Natural killer cell (primary cell): ENCODE results near the gene GMPPA. TPM values are rescaled to one million over a fixed set of nuclear protein-coding genes. Genes with fewer than 3 reads are reported as not detected.

Source experiments
- ATAC-seq, 3 donors: fragments of 150-1000 bp in 2 of 3; fragments of 200-7000 bp in 1 of 3; cut with Tn5 transposase; 1 replicate in 1 of 3; 2 replicates in 2 of 3; pipeline ENCODE4 v1.10.0; 2021; ENCODE audit warnings: mild to moderate bottlenecking in 2 of 3, moderate library complexity in 2 of 3
- DNase-seq, 2 donors: peaks; one replicate each; pipeline versions ENCODE4 v3.0.0 to v3.0.0-alpha.2; 2013 to 2021; ENCODE audit warnings: mixed read lengths in 1 of 2
- H3K27ac ChIP-seq: one replicate; pipeline ENCODE4 v1.5.1; 2013; ENCODE audit warnings: mild to moderate bottlenecking, low read length
- H3K27me3 ChIP-seq: one replicate; pipeline ENCODE4 v1.6.1; 2013; ENCODE audit warnings: low read length; ENCODE audit not compliant: control insufficient read depth, insufficient read depth
- H3K36me3 ChIP-seq: one replicate; pipeline ENCODE4 v1.6.1; 2013; ENCODE audit warnings: low read length; ENCODE audit not compliant: control insufficient read depth, insufficient read depth
- H3K4me1 ChIP-seq: one replicate; pipeline ENCODE4 v1.6.1; 2013; ENCODE audit warnings: low read length; ENCODE audit not compliant: control insufficient read depth, insufficient read depth
- H3K4me3 ChIP-seq: one replicate; pipeline ENCODE4 v1.5.1; 2013; ENCODE audit warnings: low read length
- H3K9me3 ChIP-seq: one replicate; pipeline ENCODE4 v1.6.1; 2013; ENCODE audit warnings: low read length; ENCODE audit not compliant: control insufficient read depth, insufficient read depth
- H3K27ac Mint-ChIP-seq, 2 donors: one replicate each; pipeline ENCODE4 v1.8.0; 2022; ENCODE audit warnings: mild to moderate bottlenecking in 2 of 2, mixed read lengths in 2 of 2, moderate library complexity in 1 of 2
- H3K27me3 Mint-ChIP-seq, 2 donors: one replicate each; pipeline ENCODE4 v1.8.0; 2022; ENCODE audit warnings: low read depth in 2 of 2, mixed read lengths in 2 of 2
- H3K36me3 Mint-ChIP-seq: one replicate; pipeline ENCODE4 v1.8.0; 2022; ENCODE audit warnings: mixed read lengths
- H3K4me1 Mint-ChIP-seq, 2 donors: one replicate each; pipeline ENCODE4 v1.8.0; 2022; ENCODE audit warnings: mixed read lengths in 2 of 2
- H3K4me3 Mint-ChIP-seq: one replicate; pipeline ENCODE4 v1.8.0; 2022; ENCODE audit warnings: mild to moderate bottlenecking, moderate library complexity, mixed read lengths
- H3K9me3 Mint-ChIP-seq, 2 donors: one replicate each; pipeline ENCODE4 v1.8.0; 2022; ENCODE audit warnings: mixed read lengths in 2 of 2
- CTCF ChIP-seq: fragments of 200-600 bp; IDR thresholded peaks from one replicate; pipeline ENCODE4 v1.8.0; 2022; ENCODE audit warnings: antibody characterized with exemption
- WGBS: methylation state at CpG from one replicate; pipeline ENCODE4 v1.1.7; 2013; ENCODE audit warnings: missing lambda C conversion rate; ENCODE audit not compliant: insufficient coverage; 5-methylcytosine and 5-hydroxymethylcytosine counted together
- intact Hi-C: fragments of 100-400 bp; cut with micrococcal nuclease; formaldehyde crosslinking; loops from one replicate; pipeline ENCODE4 v1.14.2; 2022
- total RNA-seq, 4 donors: library from RNA; stranded (reverse); fragments of 120-200 nt in 1 of 4; gene quantifications; one replicate each; pipeline versions ENCODE4 v1.2.3 to v1.2.4, GENCODE V29; 2013 to 2022

The GMPPA gene
- total RNA-seq, 3 donors from 2014 or later (not counting 1 experiment from before 2014, with no cell fraction given): 27.6 to 36.3 (median 33.8) TPM

- H3K9me3 ChIP-seq: no peaks in the 10 kb centered on the region
- no peaks in the 10 kb centered on the region for H3K4me1 ChIP-seq
- ATAC-seq (no peak), DNase-seq (no peak)
- intact Hi-C loops: loop anchor here (5.0 kb wide), 2 partner anchors 37 to 57 kb away; partner anchors contain the start of gene GMPPA
- TF ChIP-seq CTCF: no peak
- peaks cover 15 to 30% of the 10 kb centered on the region in 2 donors for H3K27me3 Mint-ChIP-seq
- H3K36me3 Mint-ChIP-seq: no peaks in the 10 kb centered on the region
- H3K27ac Mint-ChIP-seq: no peak overlapping the region
- H3K27ac ChIP-seq: no peak overlapping the region
- no peak overlapping the region for H3K4me3 Mint-ChIP-seq
- H3K36me3 ChIP-seq: no peaks in the 10 kb centered on the region
- H3K27me3 ChIP-seq: peaks cover 10% of the 10 kb centered on the region
- no peak overlapping the region for H3K4me3 ChIP-seq
- no peaks in the 10 kb centered on the region for H3K9me3 Mint-ChIP-seq
- H3K4me1 Mint-ChIP-seq: peaks cover 0 to 14% of the 10 kb centered on the region in 2 donors
- 92% methylated on average over 5 of the region's 6 CpGs for WGBS
Observed at GRCh38 chr2:219533930-219534661, 35.4 kb downstream of the GMPPA start.

GRCh38 chr2:219536425-219536824 lies 37.7 kb downstream of the GMPPA start:
- H3K9me3 ChIP-seq: no peaks in the 10 kb centered on the region
- Mint-ChIP-seq H3K36me3 (no peaks in the 10 kb centered on the region), H3K27ac (no peak overlapping the region), H3K9me3 (no peaks in the 10 kb centered on the region), H3K27me3 (peaks cover 0 to 10% of the 10 kb centered on the region in 2 donors), H3K4me3 (no peak overlapping the region), H3K4me1 (peaks cover 4 to 8% of the 10 kb centered on the region in 2 donors)
- no peak overlapping the region for H3K27ac ChIP-seq
- H3K4me3 ChIP-seq: no peak overlapping the region
- H3K36me3 ChIP-seq: no peaks in the 10 kb centered on the region
- H3K27me3 ChIP-seq: no peaks in the 10 kb centered on the region
- intact Hi-C loops: no loop called here
- H3K4me1 ChIP-seq: peaks cover 6% of the 10 kb centered on the region
- DNase-seq: no peak
- no peak for TF ChIP-seq CTCF
- ATAC-seq: no peak
- WGBS: 83% methylated on average over 16 of the region's 16 CpGs

GRCh38 chr2:219536967-219537366 lies 38.3 kb downstream of the GMPPA start:
- Histone ChIP-seq H3K36me3 (no peaks in the 10 kb centered on the region), H3K27ac (no peak overlapping the region), H3K4me3 (no peak overlapping the region), H3K4me1 (peaks cover 11% of the 10 kb centered on the region), H3K9me3 (no peaks in the 10 kb centered on the region), H3K27me3 (no peaks in the 10 kb centered on the region)
- peaks cover 0 to 10% of the 10 kb centered on the region in 2 donors for H3K27me3 Mint-ChIP-seq
- no peaks in the 10 kb centered on the region for H3K9me3 Mint-ChIP-seq
- H3K36me3 Mint-ChIP-seq: no peaks in the 10 kb centered on the region
- WGBS: 79% methylated on average over 9 of the region's 9 CpGs
- no peak for TF ChIP-seq CTCF
- H3K4me3 Mint-ChIP-seq: no peak overlapping the region
- H3K4me1 Mint-ChIP-seq: peaks cover 9 to 13% of the 10 kb centered on the region in 2 donors
- ATAC-seq (no peak), DNase-seq (no peak)
- intact Hi-C loops: no loop called here
- no peak overlapping the region for H3K27ac Mint-ChIP-seq
